Measurements from ENCODE around the gene EIF5AL1.

DNA sequence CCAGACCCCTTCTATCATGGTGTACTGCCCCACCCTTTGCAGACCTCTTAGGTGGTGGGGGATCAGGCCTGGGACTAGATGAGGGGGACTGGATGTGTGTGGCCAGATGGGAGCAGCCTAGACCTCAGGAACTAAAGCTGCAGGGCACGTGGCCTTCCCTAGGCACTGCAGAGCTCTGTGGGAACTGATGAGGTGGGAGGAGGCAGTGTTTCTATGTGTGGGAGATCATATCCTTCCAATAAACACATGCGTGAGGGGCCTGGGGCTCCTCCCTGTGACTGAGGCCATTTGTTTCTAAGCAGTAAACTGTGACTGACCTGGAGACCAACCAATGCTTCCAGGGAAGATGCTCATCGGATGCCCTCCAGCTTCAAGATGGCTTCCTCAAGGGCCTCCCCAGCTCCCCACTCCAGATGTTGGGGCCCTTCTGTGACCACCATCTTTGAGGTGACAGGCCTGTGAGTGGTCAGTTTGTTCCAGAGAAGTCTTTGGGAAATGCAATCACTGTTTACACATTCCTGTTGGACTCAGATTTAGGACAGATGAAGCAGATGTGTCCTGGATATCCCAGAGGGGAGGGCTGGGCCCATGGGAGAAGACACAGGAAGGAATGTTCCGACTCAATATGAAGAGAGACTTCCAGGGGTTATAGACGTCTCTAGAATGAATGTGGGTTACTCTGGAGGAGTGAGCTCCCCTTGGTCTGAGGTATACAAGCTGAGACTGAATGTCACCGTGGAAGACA, 43.3 kb upstream of the EIF5AL1 start:
- TF ChIP-seq, protein P1, sequence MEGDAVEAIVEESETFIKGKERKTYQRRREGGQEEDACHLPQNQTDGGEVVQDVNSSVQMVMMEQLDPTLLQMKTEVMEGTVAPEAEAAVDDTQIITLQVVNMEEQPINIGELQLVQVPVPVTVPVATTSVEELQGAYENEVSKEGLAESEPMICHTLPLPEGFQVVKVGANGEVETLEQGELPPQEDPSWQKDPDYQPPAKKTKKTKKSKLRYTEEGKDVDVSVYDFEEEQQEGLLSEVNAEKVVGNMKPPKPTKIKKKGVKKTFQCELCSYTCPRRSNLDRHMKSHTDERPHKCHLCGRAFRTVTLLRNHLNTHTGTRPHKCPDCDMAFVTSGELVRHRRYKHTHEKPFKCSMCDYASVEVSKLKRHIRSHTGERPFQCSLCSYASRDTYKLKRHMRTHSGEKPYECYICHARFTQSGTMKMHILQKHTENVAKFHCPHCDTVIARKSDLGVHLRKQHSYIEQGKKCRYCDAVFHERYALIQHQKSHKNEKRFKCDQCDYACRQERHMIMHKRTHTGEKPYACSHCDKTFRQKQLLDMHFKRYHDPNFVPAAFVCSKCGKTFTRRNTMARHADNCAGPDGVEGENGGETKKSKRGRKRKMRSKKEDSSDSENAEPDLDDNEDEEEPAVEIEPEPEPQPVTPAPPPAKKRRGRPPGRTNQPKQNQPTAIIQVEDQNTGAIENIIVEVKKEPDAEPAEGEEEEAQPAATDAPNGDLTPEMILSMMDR (IDR thresholded peaks at IDR 0.05), result no peak
- TF ChIP-seq CREB1 (CRISPR knock-in tag; IDR thresholded peaks at IDR 0.05) (no peak), TEAD1 (CRISPR knock-in tag; IDR thresholded peaks at IDR 0.05) (no peak), IRF1 (CRISPR knock-in tag; IDR thresholded peaks at IDR 0.05) (no peak), ATF1 (CRISPR knock-in tag; IDR thresholded peaks at IDR 0.05) (no peak), FOXJ3 (CRISPR knock-in tag; IDR thresholded peaks at IDR 0.05; ENCODE audit: borderline replicate concordance) (no peak), KAT7 (CRISPR knock-in tag; IDR thresholded peaks at IDR 0.05; ENCODE audit: borderline replicate concordance) (no peak), IRF2 (CRISPR knock-in tag; IDR thresholded peaks at IDR 0.05; ENCODE audit: borderline replicate concordance, low read depth) (no peak)

Data from WTC11 (cell line).